Measurements from ENCODE around the gene MRPL17.

Gene MRPL17

GRCh38 chr11:6631361-6631890, 51.7 kb downstream of the MRPL17 start:
- no peak for DNase-seq

DNA sequence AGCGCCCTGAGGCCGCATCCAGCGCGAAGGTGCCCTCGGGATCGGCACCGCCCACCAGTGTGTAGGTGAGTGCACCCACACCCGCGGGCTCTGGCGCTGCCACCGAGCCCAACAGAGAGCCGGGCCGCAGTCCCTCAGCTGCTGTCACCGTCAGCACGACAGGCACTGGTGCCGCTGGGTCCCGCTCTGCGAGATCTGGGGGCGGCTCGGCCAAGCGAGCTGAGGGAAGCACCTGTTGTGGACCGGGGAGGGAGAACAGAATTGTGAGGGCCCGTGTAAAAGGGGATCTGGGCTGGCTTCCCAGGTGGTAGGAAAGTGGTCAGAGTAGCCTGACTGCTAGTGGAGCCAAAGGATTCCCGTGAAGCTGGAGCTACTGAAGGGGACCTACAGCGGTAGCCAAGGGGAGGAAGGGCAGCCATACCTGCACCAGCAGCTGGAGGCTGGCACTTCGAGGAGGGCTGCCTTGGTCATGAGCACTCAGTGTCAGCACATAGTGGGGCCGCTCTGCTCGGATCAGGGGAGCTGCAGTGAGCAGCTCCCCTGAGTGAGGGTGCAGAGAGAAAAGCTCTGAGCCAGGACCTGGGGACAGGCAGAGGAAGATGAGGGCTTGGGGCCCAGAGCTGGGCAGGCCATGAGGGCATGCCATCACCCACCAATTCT, 52.4 kb downstream of the MRPL17 start:
- no peak for DNase-seq

Data from right forelimb (tissue), 1 donor.